Stimulated activated CD8-positive, alpha-beta memory T cell treated with anti-CD3 and anti-CD28 coated beads, Interleukin-12 subunit alpha, Interleukin-12 subunit beta, amount 100 ng/mL, for 24 hours (primary cell): ENCODE data around the gene MGARP.

Experiments used
- DNase-seq: peaks from one replicate; pipeline ENCODE4 v3.0.0-alpha.2; 2020; ENCODE audit errors: extremely low read depth

Gene MGARP

GRCh38 chr4:139243448-139244365 lies 36.3 kb downstream of the MGARP start:
- DNase-seq: no peak

DNA sequence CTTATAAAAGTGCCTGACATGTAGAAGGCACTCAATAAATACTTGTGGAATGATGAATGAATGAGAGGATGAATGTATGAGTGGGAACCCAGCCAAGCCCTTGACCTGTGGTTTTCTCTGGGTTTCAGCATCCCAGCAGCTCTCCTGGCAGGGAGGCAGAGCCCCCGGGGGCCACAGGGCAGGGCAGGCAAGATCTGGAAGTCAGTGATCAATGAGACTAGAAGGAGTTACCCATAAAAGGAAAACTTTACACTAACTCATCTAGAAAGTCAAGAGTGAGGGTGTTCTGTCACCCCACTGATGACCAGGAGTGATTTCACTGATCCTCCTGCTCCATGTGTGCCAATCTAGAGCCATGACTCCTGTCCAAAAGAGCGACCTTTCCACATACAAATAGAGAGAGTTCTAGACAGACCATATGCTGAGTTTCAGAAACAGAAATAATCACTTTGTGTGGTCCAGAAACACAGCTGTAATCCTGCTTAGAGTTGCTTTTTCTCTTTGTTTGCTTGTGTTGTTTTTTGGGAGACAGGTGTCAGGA lies 37.4 kb downstream of the MGARP start:
- DNase-seq: no peak

DNA sequence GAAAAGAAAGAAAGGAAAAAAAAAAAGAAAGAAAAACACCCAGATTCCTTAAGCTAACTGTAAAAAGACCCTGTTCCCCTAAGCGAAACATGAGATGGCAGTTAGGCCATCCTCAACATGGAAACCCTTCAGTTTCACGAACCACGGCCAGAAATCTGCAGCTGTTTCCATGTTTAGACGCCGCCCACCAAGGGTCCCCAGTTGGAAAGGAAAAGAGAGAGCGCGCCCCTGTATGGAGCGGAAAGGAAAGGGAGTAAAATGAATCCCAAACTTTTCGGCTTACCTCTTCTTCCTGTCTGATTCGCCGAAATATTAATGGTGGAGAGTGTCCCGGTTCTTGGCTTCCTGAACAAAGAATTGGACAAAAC lies 38.3 kb downstream of the MGARP start:
- no peak for DNase-seq

DNA sequence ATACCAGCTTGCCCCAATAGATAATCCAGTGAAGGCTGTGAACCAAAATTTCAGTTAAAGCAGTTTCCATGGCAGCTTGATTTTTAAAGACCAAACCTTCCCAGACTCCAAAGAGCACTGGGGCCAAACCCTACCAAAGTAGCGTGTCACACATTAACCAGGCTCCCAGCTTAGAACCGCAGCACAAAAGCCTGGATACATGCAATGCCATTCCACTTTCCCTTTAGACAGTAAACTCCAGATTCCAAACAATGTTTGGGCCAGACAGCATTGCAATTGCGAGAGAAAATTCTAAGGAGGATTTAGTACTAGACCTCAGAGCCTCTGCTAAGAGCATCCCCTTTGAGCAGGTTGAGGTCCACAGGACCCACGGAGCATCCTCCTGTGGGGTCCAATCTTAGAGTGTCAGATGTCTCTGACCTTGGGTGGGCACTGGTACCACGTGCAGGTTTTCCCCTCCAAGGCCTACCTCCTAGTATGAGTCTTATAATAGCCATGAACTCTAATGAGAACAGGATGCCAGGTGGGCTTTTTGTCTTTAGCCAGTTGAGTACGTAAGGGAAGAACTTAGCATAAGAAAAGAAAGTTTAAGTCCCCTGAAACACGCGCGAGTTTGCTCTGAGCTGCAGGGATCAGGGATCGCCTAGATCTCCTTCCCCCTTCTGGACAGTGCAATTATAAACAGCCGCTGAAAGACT lies 38.8 kb downstream of the MGARP start:
- DNase-seq: no peak

- no peak for DNase-seq
Measured at GRCh38 chr4:139239127-139239772, 40.8 kb downstream of the MGARP start.

DNA sequence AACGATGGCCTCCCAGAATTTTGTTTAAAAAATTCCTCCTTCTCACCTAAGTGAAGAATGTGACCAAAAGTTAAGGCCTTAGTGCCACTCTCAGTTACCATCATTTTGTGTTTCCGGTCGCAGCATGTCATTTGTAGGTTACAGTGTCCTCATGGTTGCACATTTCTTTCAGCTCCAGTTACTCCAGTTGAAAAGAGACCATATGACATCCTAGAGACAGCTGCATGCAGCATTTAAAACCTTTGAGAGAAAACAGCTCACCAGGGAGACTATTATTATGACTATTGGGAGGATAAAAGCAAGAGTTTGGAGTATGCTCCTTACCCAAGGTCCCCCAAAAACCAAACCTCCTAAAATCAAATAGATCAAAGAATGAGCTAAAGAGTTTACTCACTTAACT lies 45.8 kb downstream of the MGARP start:
- no peak for DNase-seq

- DNase-seq: no peak
Measured at GRCh38 chr4:139229534-139230039, 50.4 kb downstream of the MGARP start.

GRCh38 chr4:139227729-139228404 lies 52.2 kb downstream of the MGARP start:
- DNase-seq: no peak

DNA sequence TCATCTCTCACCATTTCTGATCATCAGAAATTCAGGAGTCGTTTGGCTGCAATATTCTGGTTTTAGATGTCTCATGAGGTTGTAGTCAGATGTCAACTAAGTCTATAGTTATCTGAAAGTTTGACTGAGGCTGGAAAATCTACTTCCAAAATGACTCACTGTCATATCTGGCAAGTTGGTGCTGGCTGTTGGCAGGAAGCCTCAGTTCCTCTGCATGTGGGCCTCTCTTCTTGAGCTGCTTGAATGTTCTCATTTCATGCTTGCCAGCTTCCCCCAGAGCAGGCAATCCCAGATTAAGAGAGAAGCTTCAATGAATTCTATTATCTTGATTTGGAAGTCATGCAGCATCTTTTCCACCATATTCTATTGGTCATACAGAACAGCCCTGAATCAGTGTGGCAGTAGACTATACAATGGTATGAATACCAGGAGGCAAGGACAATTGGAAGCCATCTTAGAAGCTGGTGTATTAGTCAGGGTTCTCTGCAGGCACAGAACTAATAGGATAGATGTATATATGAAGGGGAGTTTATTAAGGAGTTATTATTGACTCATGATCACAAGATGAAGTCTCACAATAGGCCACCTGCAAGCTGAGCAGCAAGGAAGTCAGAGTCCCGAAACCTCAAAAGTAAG lies 56.2 kb downstream of the MGARP start:
- DNase-seq: no peak

GRCh38 chr4:139222215-139222614 lies 57.8 kb downstream of the MGARP start:
- DNase-seq: no peak

DNA sequence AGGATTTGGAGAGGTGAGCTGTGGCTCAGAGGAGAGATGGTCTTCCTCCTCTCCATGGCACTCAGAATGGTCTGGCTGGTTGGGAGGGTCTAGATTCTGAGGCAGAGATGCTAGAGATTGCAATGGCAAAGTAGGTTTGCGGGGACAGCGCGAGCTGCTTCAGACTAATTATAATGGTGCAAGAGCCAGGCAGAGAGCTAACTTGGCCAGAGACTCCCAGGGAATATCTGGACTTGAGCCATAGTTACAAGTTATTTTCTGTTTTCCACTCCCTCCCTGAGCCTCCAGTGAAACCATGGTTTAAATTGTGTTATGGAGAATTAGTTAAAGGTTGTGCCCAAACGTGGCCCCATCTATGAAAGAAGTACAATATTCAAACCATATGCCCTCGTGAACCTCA lies 58.3 kb downstream of the MGARP start:
- no peak for DNase-seq

GRCh38 chr4:139219450-139220055 lies 60.5 kb downstream of the MGARP start:
- no peak for DNase-seq
